ENCODE measurements around the gene RAD21L1. TPM values are rescaled to one million over a fixed set of nuclear protein-coding genes. Genes with fewer than 3 reads are reported as not detected.

RAD21L1 gene
- total and polyA plus RNA-seq, 11 donors = not detected

DNA sequence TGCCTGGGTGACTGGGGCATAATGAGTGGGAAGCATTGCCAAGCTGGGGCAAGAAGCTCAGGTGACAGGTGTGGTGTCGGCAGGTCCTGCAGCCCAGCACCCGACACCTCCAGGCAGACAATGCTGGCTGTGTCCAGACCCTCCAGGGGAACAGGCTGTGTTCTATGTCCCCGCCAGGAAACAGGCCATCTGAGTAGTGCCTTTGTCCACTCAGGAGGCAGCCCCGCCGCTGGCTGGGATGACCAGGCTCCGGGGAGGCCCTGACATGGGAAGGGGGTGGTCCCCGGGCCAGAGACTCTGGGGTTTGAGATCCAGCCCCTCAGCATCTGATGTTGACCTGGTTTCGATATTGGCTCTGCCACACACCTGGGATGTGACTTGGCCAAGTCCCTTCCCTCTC is 68.7 kb downstream of the RAD21L1 start:
- Histone ChIP-seq H3K36me3 (peaks cover 0 to 12% (median 0%) of the 10 kb centered on the region in 9 donors), H3K4me3 (no peak overlapping the region), H3K9me3 (no peaks in the 10 kb centered on the region), H3K4me1 (peaks cover 0 to 10% (median 0%) of the 10 kb centered on the region in 12 donors), H3K27ac (no peak overlapping the region), H3K27me3 (no peaks in the 10 kb centered on the region)
- 73 to 88% (median 84%) methylated on average over 8 of the region's 8 CpGs for WGBS, 4 donors
- intact Hi-C loops (cut with DNase I) = no loop called here
- TF ChIP-seq CTCF (IDR thresholded peaks at IDR 0.05) (no peak), POLR2A (IDR thresholded peaks at IDR 0.05) (no peak)
- no peak for ATAC-seq
- DNase-seq = no peak

DNA sequence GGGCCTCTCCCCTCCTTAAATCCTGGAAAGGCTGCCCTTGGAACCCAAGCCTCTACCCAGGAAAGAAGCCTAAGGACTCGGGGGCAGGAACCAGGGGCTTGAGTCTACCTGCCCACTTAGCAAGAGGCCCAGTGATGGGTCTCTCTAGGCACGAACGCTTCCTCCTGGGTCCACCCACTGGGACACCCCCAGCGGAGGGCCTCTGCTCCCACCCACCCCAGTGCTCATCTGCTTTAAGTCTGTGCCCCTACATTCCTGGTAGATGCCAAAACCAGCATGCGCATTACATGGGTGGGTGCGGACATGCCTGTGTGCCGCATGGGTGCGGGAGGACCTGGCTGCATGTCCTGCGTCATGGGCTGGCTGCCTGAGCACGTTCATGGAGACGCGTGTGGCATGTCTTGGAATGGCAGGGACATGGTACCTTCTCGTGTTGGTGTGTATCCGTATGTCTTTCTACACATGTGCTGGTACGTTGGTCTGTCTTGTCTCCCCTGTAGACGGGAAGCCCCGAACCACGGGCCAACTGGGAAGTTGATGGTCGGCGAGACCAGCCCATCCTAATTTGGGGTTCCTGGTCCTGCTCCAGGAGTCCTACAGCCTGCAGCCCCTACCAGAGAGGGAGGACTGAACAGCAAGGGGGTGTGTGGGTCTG is 69.6 kb downstream of the RAD21L1 start:
- DNase-seq (no peak), ATAC-seq (no peak)
- H3K27me3 ChIP-seq = no peaks in the 10 kb centered on the region
- 94 to 97% (median 97%) methylated on average over 19 to 20 of the region's 20 CpGs for WGBS, 4 donors
- H3K4me3 ChIP-seq = no peak overlapping the region
- TF ChIP-seq CTCF (IDR thresholded peaks at IDR 0.05) = no peak
- TF ChIP-seq POLR2A (IDR thresholded peaks at IDR 0.05) = no peak
- H3K9me3 ChIP-seq = no peaks in the 10 kb centered on the region
- H3K4me1 ChIP-seq = peaks cover 0 to 10% (median 0%) of the 10 kb centered on the region in 12 donors
- peaks cover 0 to 15% (median 0%) of the 10 kb centered on the region in 9 donors for H3K36me3 ChIP-seq
- intact Hi-C loops (cut with DNase I) = no loop called here
- no peak overlapping the region for H3K27ac ChIP-seq

- ATAC-seq = no peak
- Histone ChIP-seq H3K36me3 (peaks cover 0 to 23% (median 4%) of the 10 kb centered on the region in 9 donors), H3K4me3 (no peak overlapping the region), H3K27me3 (no peaks in the 10 kb centered on the region), H3K4me1 (peaks cover 0 to 7% (median 0%) of the 10 kb centered on the region in 12 donors), H3K9me3 (no peaks in the 10 kb centered on the region), H3K27ac (no peak overlapping the region)
- TF ChIP-seq CTCF (IDR thresholded peaks at IDR 0.05) (no peak), POLR2A (IDR thresholded peaks at IDR 0.05) (no peak)
- intact Hi-C loops (cut with DNase I) = no loop called here
- no peak for DNase-seq
- 92 to 95% (median 94%) methylated on average over 20 of the region's 20 CpGs for WGBS, 4 donors
Observed at GRCh38 chr20:1296117-1296610, 70.3 kb downstream of the RAD21L1 start.

DNA sequence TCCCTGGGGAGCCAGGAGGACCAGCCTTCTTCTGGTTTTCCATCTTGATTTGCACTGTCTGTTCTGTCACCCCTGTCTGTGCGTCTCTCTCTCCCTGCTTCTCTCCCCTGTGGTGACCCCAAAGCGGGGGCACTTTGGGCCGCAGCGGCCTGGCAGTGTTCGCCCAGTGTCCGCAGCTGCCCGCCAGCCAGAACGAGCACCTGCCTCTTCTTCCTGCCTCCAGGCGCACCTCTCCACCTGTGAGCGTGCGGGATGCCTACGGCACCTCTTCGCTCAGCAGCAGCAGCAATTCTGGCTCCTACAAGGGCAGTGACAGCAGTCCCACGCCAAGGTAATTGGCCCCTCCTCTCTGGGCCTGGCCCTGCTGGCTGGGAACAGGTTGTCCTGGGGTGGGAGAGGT is 71.1 kb downstream of the RAD21L1 start:
- 88 to 95% (median 94%) methylated on average over 14 of the region's 14 CpGs for WGBS, 4 donors
- ATAC-seq (no peak), DNase-seq (no peak)
- H3K4me3 ChIP-seq = no peak overlapping the region
- intact Hi-C loops (cut with DNase I) = no loop called here
- no peak overlapping the region for H3K27ac ChIP-seq
- H3K4me1 ChIP-seq = peaks cover 0 to 9% (median 0%) of the 10 kb centered on the region in 12 donors
- TF ChIP-seq POLR2A (IDR thresholded peaks at IDR 0.05) (no peak), CTCF (IDR thresholded peaks at IDR 0.05) (no peak)
- H3K36me3 ChIP-seq = peaks cover 0 to 25% (median 4%) of the 10 kb centered on the region in 9 donors
- no peaks in the 10 kb centered on the region for H3K9me3 ChIP-seq
- no peaks in the 10 kb centered on the region for H3K27me3 ChIP-seq
